ENCODE data around the gene SELP. TPM values are rescaled to one million over a fixed set of nuclear protein-coding genes. Genes with fewer than 3 reads are reported as not detected.

The SELP gene
- total and polyA plus RNA-seq, 4 donors: 1.7 to 8.1 (median 2.4) TPM

DNA sequence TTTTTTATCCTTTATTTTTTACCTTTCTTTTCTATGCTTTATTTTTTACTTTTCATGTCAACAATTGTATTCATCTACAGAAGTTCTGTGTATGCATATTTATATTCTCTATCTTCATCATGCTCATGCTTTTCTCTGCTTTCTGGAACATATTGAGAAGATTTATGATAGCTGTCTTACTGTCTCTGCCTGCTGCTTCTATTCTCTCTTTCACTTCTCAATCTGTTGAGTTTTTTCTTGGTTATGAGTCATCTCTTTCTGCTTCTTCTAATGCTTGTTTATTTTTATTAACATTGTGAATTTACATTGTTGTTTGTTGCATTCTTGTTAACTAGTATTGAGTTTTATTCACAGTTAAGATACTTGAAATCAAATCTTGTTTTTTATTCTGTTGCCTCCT, 66.3 kb downstream of the SELP start:
- Histone ChIP-seq H3K27me3 (ENCODE audit: control insufficient read depth in 4 of 4, insufficient read depth in 4 of 4, low read length in 3 of 4) (no peaks in the 10 kb centered on the region), H3K4me3 (ENCODE audit: low read depth in 1 of 3, low read length in 3 of 3) (no peak overlapping the region), H3K9me3 (ENCODE audit: control insufficient read depth in 4 of 4, low read length in 3 of 4) (no peaks in the 10 kb centered on the region), H3K4me1 (ENCODE audit: control insufficient read depth in 4 of 4, insufficient read depth in 4 of 4, low read length in 3 of 4) (peaks cover 5 to 16% (median 12%) of the 10 kb centered on the region in 4 donors), H3K36me3 (ENCODE audit: control insufficient read depth in 4 of 4, insufficient read depth in 3 of 4, low read depth in 1 of 4, low read length in 3 of 4) (peaks cover 5 to 42% (median 20%) of the 10 kb centered on the region in 4 donors), H3K27ac (ENCODE audit: low read depth in 1 of 2, low read length in 2 of 2) (no peak overlapping the region), H3K9ac (ENCODE audit: low read depth in 1 of 2, low read length in 2 of 2) (no peak overlapping the region)
- TF ChIP-seq MAX (IDR thresholded peaks at IDR 0.05) (no peak), REST (IDR thresholded peaks at IDR 0.05) (no peak), GABPA (IDR thresholded peaks at IDR 0.05 in 1 of 2, conservative IDR thresholded peaks at IDR 0.05 in 1 of 2) (no peak), EGR1 (IDR thresholded peaks at IDR 0.05; ENCODE audit: low read depth in 2 of 2) (no peak)
- no peak for DNase-seq (ENCODE audit: low spot score)

GRCh38 chr1:169563019-169563615, 66.8 kb downstream of the SELP start:
- no peaks in the 10 kb centered on the region for H3K27me3 ChIP-seq (ENCODE audit: control insufficient read depth in 4 of 4, insufficient read depth in 4 of 4, low read length in 3 of 4)
- no peak for TF ChIP-seq YY1 (IDR thresholded peaks at IDR 0.05)
- TF ChIP-seq EGR1 (IDR thresholded peaks at IDR 0.05; ENCODE audit: low read depth in 2 of 2): no peak
- no peak for TF ChIP-seq RAD21 (IDR thresholded peaks at IDR 0.05)
- no peak for TF ChIP-seq REST (IDR thresholded peaks at IDR 0.05)
- TF ChIP-seq JUND (IDR thresholded peaks at IDR 0.05): no peak
- no peak for TF ChIP-seq GABPA (IDR thresholded peaks at IDR 0.05 in 1 of 2, conservative IDR thresholded peaks at IDR 0.05 in 1 of 2)
- TF ChIP-seq, protein P1, sequence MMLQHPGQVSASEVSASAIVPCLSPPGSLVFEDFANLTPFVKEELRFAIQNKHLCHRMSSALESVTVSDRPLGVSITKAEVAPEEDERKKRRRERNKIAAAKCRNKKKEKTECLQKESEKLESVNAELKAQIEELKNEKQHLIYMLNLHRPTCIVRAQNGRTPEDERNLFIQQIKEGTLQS (IDR thresholded peaks at IDR 0.05): no peak
- TF ChIP-seq HNF4G (IDR thresholded peaks at IDR 0.05): no peak
- TF ChIP-seq RXRA (IDR thresholded peaks at IDR 0.05): no peak
- TF ChIP-seq FOXA2 (IDR thresholded peaks at IDR 0.05): no peak
- no peak for TF ChIP-seq HNF4A (conservative IDR thresholded peaks at IDR 0.05)
- TF ChIP-seq TAF1 (conservative IDR thresholded peaks at IDR 0.05): no peak
- TF ChIP-seq FOXA1 (IDR thresholded peaks at IDR 0.05): no peak
- TF ChIP-seq SP1 (IDR thresholded peaks at IDR 0.05): no peak
- TF ChIP-seq NR2F2 (IDR thresholded peaks at IDR 0.05): no peak
- no peak for TF ChIP-seq ZBTB33 (IDR thresholded peaks at IDR 0.05)
- H3K9ac ChIP-seq (ENCODE audit: low read depth in 1 of 2, low read length in 2 of 2): no peak overlapping the region
- WGBS: 94% methylated on average over 1 of the region's 1 CpG
- peaks cover 5 to 16% (median 10%) of the 10 kb centered on the region in 4 donors for H3K4me1 ChIP-seq (ENCODE audit: control insufficient read depth in 4 of 4, insufficient read depth in 4 of 4, low read length in 3 of 4)
- H3K4me3 ChIP-seq (ENCODE audit: low read depth in 1 of 3, low read length in 3 of 3): no peak overlapping the region
- no peak for DNase-seq (ENCODE audit: low spot score)
- H3K27ac ChIP-seq (ENCODE audit: low read depth in 1 of 2, low read length in 2 of 2): no peak overlapping the region
- H3K36me3 ChIP-seq (ENCODE audit: control insufficient read depth in 4 of 4, insufficient read depth in 3 of 4, low read depth in 1 of 4, low read length in 3 of 4): peaks cover 7 to 47% (median 23%) of the 10 kb centered on the region in 4 donors
- H3K9me3 ChIP-seq (ENCODE audit: control insufficient read depth in 4 of 4, low read length in 3 of 4): no peaks in the 10 kb centered on the region

All from liver (tissue), 9 donors.